NCI-H1694 treated with DMSO at 0.1 percent for 48 hours (cell line): ENCODE results near the gene NUDT9.
A peak's percentile ranks its signal among the peaks of the same experiment; 100 is the strongest.
"Not testable (repeated sequence)": the region's sequence is repeated elsewhere in the genome, so short reads cannot be mapped to it uniquely, and the experiment has no call there.

Experiments
- DNase-seq: peaks from one replicate; lab custom pipeline; 2025; lab: John Stamatoyannopoulos, UW

NUDT9 gene

GRCh38 chr4:87462102-87462501, 39.7 kb downstream of the NUDT9 start:
- DNase-seq = no peak

GRCh38 chr4:87465739-87466366, 43.5 kb downstream of the NUDT9 start:
- peak; percentile 21 for DNase-seq

GRCh38 chr4:87469390-87469789, 47.0 kb downstream of the NUDT9 start:
- DNase-seq = no peak

- no peak for DNase-seq
Observed at GRCh38 chr4:87476934-87477333, 54.6 kb downstream of the NUDT9 start.

GRCh38 chr4:87478732-87479250, 56.4 kb downstream of the NUDT9 start:
- no peak for DNase-seq

GRCh38 chr4:87481377-87481776, 59.0 kb downstream of the NUDT9 start:
- DNase-seq = no peak

- DNase-seq = not testable (repeated sequence)
Observed at GRCh38 chr4:87483247-87483646, 60.9 kb downstream of the NUDT9 start.

- DNase-seq = not testable (repeated sequence)
Observed at GRCh38 chr4:87488666-87489065, 66.3 kb downstream of the NUDT9 start.

- no peak for DNase-seq
Observed at GRCh38 chr4:87489678-87490077, 67.3 kb downstream of the NUDT9 start.

- no peak for DNase-seq
Observed at GRCh38 chr4:87490664-87491369, 68.4 kb downstream of the NUDT9 start.

GRCh38 chr4:87491436-87491835, 69.1 kb downstream of the NUDT9 start:
- DNase-seq = no peak

- not testable (repeated sequence) for DNase-seq
Observed at GRCh38 chr4:87491851-87492250, 69.5 kb downstream of the NUDT9 start.

GRCh38 chr4:87493115-87493514, 70.7 kb downstream of the NUDT9 start:
- DNase-seq = no peak

GRCh38 chr4:87497159-87497558, 74.8 kb downstream of the NUDT9 start:
- no peak for DNase-seq

- no peak for DNase-seq
Observed at GRCh38 chr4:87497578-87497977, 75.2 kb downstream of the NUDT9 start.

- DNase-seq = no peak
Observed at GRCh38 chr4:87498446-87498900, 76.1 kb downstream of the NUDT9 start.

- no peak for DNase-seq
Observed at GRCh38 chr4:87499403-87500091, 77.2 kb downstream of the NUDT9 start.

- DNase-seq = no peak
Observed at GRCh38 chr4:87500092-87500462, 77.7 kb downstream of the NUDT9 start.

- no peak for DNase-seq
Observed at GRCh38 chr4:87502580-87503238, 80.3 kb downstream of the NUDT9 start.

GRCh38 chr4:87505862-87506261, 83.5 kb downstream of the NUDT9 start:
- no peak for DNase-seq

GRCh38 chr4:87506974-87507701, 84.8 kb downstream of the NUDT9 start:
- DNase-seq = no peak
